Osteoblast (primary cell): ENCODE data around the gene CFAP126. TPM values are rescaled to one million over a fixed set of nuclear protein-coding genes. Genes with fewer than 3 reads are reported as not detected.
"Not testable (repeated sequence)": the region's sequence is repeated elsewhere in the genome, so short reads cannot be mapped to it uniquely, and the experiment has no call there.

Experiments used
- DNase-seq: peaks from one replicate; pipeline ENCODE4 v3.0.0; 2011; ENCODE audit warnings: low spot score, mixed read lengths; ENCODE audit not compliant: insufficient read length; ENCODE audit errors: missing footprints
- H2AFZ ChIP-seq: 2 replicates; pipeline ENCODE4 v1.6.0; 2011; ENCODE audit warnings: mild to moderate bottlenecking, low read length
- H3K27ac ChIP-seq: 2 replicates; pipeline ENCODE4 v1.5.1; 2011; ENCODE audit warnings: mild to moderate bottlenecking, low read depth, low read length, moderate library complexity
- H3K27me3 ChIP-seq: 2 replicates; pipeline ENCODE4 v1.6.0; 2012; ENCODE audit warnings: mild to moderate bottlenecking, control low read depth, inconsistent platforms, low read length, moderate library complexity; ENCODE audit not compliant: insufficient read depth
- H3K36me3 ChIP-seq: 2 replicates; pipeline ENCODE4 v1.5.1; 2011; ENCODE audit warnings: mild to moderate bottlenecking, low read length, control low read depth, moderate library complexity; ENCODE audit not compliant: insufficient read depth
- H3K4me1 ChIP-seq: 2 replicates; pipeline ENCODE4 v1.5.1; 2011; ENCODE audit warnings: mild to moderate bottlenecking, low read length, control low read depth, moderate library complexity; ENCODE audit not compliant: insufficient read depth
- H3K4me2 ChIP-seq: 2 replicates; pipeline ENCODE4 v1.6.0; 2011; ENCODE audit warnings: mild to moderate bottlenecking, low read length; ENCODE audit not compliant: insufficient read depth
- H3K4me3 ChIP-seq: fragments of 200-600 bp; sonication (generic); 3 replicates; pipeline ENCODE4 v1.5.1; 2012; ENCODE audit warnings: mild to moderate bottlenecking, low read length, inconsistent platforms; ENCODE audit not compliant: insufficient read depth
- H3K79me2 ChIP-seq: 2 replicates; pipeline ENCODE4 v1.6.0; 2012; ENCODE audit warnings: mild to moderate bottlenecking, low read length, control low read depth, inconsistent platforms; ENCODE audit not compliant: insufficient read depth
- H3K9me3 ChIP-seq: 2 replicates; pipeline ENCODE4 v1.5.1; 2011; ENCODE audit warnings: low read depth, low read length, control low read depth
- H4K20me1 ChIP-seq: 2 replicates; pipeline ENCODE4 v1.6.0; 2012; ENCODE audit warnings: mild to moderate bottlenecking, low read length, control low read depth; ENCODE audit not compliant: insufficient read depth
- small RNA-seq: library from RNA; depleted of rRNA; stranded (forward); fragments of <200 nt; gene quantifications from one replicate; pipeline ENCODE3, GENCODE V24; 2012
- total RNA-seq: library from RNA; depleted of rRNA; stranded (reverse); fragments of >200 nt; gene quantifications from 2 replicates; pipeline ENCODE4 v1.2.3, GENCODE V29; 2012
- TF ChIP-seq, protein P1 (sequence below): IDR thresholded peaks from 2 replicates; pipeline ENCODE4 v1.5.1; 2011; ENCODE audit warnings: mild to moderate bottlenecking, low read depth, low read length, moderate library complexity; ENCODE audit errors: extremely low read depth

The CFAP126 gene
- total RNA-seq, 1 donor, result not detected

DNA sequence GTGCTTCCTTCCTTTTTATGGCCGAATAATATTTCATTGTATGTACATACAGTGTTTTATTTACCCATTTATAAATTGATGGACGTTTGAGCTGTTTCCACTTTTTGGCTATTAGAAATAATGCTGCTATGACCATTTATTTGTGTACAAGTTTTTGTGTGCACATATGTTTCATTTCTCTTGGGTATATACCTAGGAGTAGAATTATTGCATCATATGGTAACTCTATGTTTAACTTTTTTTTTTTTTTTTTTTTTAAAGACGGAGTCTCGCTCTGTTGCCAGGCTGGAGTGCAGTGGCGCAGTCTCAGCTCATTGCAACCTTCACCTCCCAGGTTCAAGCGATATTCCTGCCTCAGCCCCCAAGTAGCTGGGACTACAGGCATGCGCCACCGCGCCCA lies 34.5 kb downstream of the CFAP126 start:
- Histone ChIP-seq H3K79me2 (peaks cover 3% of the 10 kb centered on the region), H3K9me3 (no peaks in the 10 kb centered on the region), H3K27ac (no peak overlapping the region), H3K4me1 (peaks cover 6% of the 10 kb centered on the region), H3K27me3 (no peaks in the 10 kb centered on the region), H3K4me3 (no peak overlapping the region), H2AFZ (no peak overlapping the region), H4K20me1 (no peaks in the 10 kb centered on the region), H3K4me2 (no peak overlapping the region), H3K36me3 (peaks cover 57% of the 10 kb centered on the region)
- no peak for DNase-seq
- TF ChIP-seq, protein P1, sequence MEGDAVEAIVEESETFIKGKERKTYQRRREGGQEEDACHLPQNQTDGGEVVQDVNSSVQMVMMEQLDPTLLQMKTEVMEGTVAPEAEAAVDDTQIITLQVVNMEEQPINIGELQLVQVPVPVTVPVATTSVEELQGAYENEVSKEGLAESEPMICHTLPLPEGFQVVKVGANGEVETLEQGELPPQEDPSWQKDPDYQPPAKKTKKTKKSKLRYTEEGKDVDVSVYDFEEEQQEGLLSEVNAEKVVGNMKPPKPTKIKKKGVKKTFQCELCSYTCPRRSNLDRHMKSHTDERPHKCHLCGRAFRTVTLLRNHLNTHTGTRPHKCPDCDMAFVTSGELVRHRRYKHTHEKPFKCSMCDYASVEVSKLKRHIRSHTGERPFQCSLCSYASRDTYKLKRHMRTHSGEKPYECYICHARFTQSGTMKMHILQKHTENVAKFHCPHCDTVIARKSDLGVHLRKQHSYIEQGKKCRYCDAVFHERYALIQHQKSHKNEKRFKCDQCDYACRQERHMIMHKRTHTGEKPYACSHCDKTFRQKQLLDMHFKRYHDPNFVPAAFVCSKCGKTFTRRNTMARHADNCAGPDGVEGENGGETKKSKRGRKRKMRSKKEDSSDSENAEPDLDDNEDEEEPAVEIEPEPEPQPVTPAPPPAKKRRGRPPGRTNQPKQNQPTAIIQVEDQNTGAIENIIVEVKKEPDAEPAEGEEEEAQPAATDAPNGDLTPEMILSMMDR, result no peak

DNA sequence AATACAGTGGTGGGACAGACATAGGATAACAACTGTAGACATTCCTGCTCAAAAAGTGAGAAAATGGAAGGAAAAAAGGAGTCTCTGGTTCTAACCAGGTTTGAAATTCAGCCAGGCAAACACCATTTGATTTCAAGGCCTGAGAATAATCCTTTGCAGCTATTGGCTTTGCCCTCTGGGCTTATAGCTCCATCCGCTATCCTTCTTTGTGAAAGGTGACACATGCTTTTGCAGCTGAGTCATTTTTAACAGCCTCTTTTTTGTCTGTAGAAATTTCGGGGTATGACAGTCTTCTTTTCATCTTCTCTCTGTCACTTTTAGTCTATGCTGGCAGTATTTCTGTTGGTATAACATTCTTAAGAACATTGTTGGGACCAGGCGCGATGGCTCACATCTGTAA lies 37.3 kb downstream of the CFAP126 start:
- Histone ChIP-seq H3K9me3 (no peaks in the 10 kb centered on the region), H2AFZ (no peak overlapping the region), H3K36me3 (peaks cover 53% of the 10 kb centered on the region), H4K20me1 (no peaks in the 10 kb centered on the region), H3K4me1 (no peaks in the 10 kb centered on the region), H3K4me2 (no peak overlapping the region), H3K4me3 (no peak overlapping the region), H3K27ac (no peak overlapping the region), H3K79me2 (no peaks in the 10 kb centered on the region), H3K27me3 (no peaks in the 10 kb centered on the region)
- DNase-seq, result no peak
- TF ChIP-seq, protein P1, result no peak

DNA sequence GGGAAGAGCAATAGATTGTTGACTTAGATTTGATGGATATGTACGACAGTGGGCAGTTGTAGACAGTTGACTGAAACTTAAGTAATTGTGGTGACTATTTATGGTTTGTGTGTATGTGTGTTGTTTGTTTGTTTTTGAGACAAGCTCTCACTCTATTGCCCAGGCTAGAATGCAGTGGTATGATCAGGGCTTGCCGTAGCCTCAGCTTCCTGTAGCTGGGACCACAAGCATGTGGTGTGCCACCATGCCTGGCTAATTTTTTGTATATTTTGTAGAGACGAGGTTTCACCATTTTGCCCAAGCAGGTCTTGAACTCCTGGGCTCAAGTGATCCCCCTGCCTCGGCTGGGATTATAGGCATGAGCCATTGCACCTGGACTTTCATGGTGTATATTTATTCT lies 43.7 kb downstream of the CFAP126 start:
- no peaks in the 10 kb centered on the region for H3K27me3 ChIP-seq
- no peaks in the 10 kb centered on the region for H3K9me3 ChIP-seq
- H3K4me2 ChIP-seq, result no peak overlapping the region
- H2AFZ ChIP-seq, result no peak overlapping the region
- H3K27ac ChIP-seq, result no peak overlapping the region
- peaks cover 28% of the 10 kb centered on the region for H3K36me3 ChIP-seq
- H3K4me3 ChIP-seq, result no peak overlapping the region
- TF ChIP-seq, protein P1, result no peak
- peaks cover 4% of the 10 kb centered on the region for H4K20me1 ChIP-seq
- H3K79me2 ChIP-seq, result peaks cover 31% of the 10 kb centered on the region
- no peaks in the 10 kb centered on the region for H3K4me1 ChIP-seq
- DNase-seq, result no peak

DNA sequence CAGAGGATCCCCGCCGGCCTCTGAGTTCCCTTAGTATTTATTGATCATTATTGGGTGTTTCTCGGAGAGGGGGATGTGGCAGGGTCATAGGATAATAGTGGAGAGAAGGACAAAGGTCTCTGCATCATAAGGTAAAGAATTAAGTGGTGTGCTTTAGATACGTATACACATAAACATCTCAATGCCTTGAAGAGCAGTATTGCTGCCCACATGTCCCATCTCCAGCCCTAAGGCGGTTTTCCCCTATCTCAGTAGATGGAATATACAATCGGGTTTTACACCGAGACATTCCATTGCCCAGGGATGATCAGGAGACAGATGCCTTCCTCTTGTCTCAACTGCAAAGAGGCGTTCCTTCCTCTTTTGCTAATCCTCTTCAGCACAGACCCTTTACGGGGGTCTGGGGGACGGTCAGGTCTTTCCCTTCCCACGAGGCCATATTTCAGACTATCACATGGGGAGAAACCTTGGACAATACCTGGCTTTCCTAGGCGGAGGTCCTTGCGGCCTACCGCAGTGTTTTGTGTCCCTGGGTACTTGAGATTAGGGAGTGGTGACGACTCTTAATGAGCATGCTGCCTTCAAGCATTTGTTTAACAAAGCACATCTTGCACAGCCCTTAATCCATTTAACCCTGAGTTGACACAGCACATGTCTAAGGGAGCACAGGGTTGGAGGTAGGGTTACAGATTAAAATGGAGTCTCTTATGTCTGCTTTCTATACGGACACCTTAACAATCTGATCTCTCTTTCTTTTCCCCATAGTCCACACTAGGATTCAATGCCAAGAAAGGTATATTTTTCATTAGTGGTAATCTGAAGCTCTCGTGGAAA lies 51.6 kb downstream of the CFAP126 start:
- peaks cover 15% of the 10 kb centered on the region for H3K4me1 ChIP-seq
- H3K36me3 ChIP-seq, H3K4me2 ChIP-seq, H3K27me3 ChIP-seq, H2AFZ ChIP-seq, DNase-seq, H3K9me3 ChIP-seq, H3K27ac ChIP-seq, H3K4me3 ChIP-seq, H4K20me1 ChIP-seq: not testable (repeated sequence)
- peaks cover 46% of the 10 kb centered on the region for H3K79me2 ChIP-seq

Small RNAs within 50 kb of the gene (small RNA-seq; reads per million reads assigned to genes)
- gene AL592295.2 (not detected), gene RNU6-481P (not detected)

Other genes starting within 250 kb of the CFAP126 start
- 17.7 and 27.9 TPM in 2 replicates for gene PFDN2, start 249.8 kb downstream of the CFAP126 start, total RNA-seq
- 23.9 and 28.0 TPM in 2 replicates for gene NIT1, start 249.8 kb downstream of the CFAP126 start, total RNA-seq
- 36.6 and 41.0 TPM in 2 replicates for gene DEDD, start 235.2 kb downstream of the CFAP126 start, total RNA-seq
- 87.5 and 95.2 TPM in 2 replicates for gene UFC1, start 213.9 kb downstream of the CFAP126 start, total RNA-seq
- 8.0 and 9.1 TPM in 2 replicates for gene USP21, start 208.4 kb downstream of the CFAP126 start, total RNA-seq
- gene PPOX, start 201.4 kb downstream of the CFAP126 start, total RNA-seq, result 15.9 and 19.5 TPM in 2 replicates
- 18.5 and 18.9 TPM in 2 replicates for gene B4GALT3, start 190.4 kb downstream of the CFAP126 start, total RNA-seq
- 1.4 and 3.5 TPM in 2 replicates for gene ADAMTS4, start 168.8 kb downstream of the CFAP126 start, total RNA-seq
- 103 and 130 TPM in 2 replicates for gene NDUFS2, start 165.5 kb downstream of the CFAP126 start, total RNA-seq
- 0.29 and 0.72 TPM in 2 replicates for gene FCER1G, start 152.6 kb downstream of the CFAP126 start, total RNA-seq
- gene APOA2, start 144.2 kb downstream of the CFAP126 start, total RNA-seq, result not detected in 2 replicates
- gene TOMM40L, start 141.8 kb downstream of the CFAP126 start, total RNA-seq, result 6.5 and 8.8 TPM in 2 replicates
- gene NR1I3, start 129.7 kb downstream of the CFAP126 start, total RNA-seq, result not detected in 2 replicates
- gene PCP4L1, start 109.1 kb downstream of the CFAP126 start, total RNA-seq, result not detected in 2 replicates
- 0.88 and 2.2 TPM in 2 replicates for gene MPZ, start 57.9 kb downstream of the CFAP126 start, total RNA-seq
- 20.3 and 26.5 TPM in 2 replicates for gene SDHC, start 53.5 kb downstream of the CFAP126 start, total RNA-seq
- gene FCGR2A, start 137.6 kb upstream of the CFAP126 start, total RNA-seq, result 0.59 and 1.4 TPM in 2 replicates
- gene HSPA6, start 156.7 kb upstream of the CFAP126 start, total RNA-seq, result 0.36 and 0.88 TPM in 2 replicates
- under 0.01 TPM in 1 of 2 replicates, not detected in the other for gene FCGR3A, start 181.9 kb upstream of the CFAP126 start, total RNA-seq